SK-N-SH treated with all-trans-retinoic acid at 6 μM for 48 hours (cell line): ENCODE data around the gene DOCK2.

ENCODE experiments used
- ATAC-seq: fragments of 200-7000 bp; cut with Tn5 transposase; 3 replicates; pipeline ENCODE4 v1.9.1; 2020; ENCODE audit warnings: mild to moderate bottlenecking, moderate library complexity
- ARNTL ChIP-seq: fragments of 450-650 bp; formaldehyde crosslinking; IDR thresholded peaks from 2 replicates; pipeline ENCODE4 v1.5.0; 2020; ENCODE audit warnings: low read depth, mild to moderate bottlenecking, moderate library complexity, borderline replicate concordance
- CREB5 ChIP-seq: fragments of 250-450 bp; sonication (Bioruptor Pico); IDR thresholded peaks from 2 replicates; pipeline ENCODE4 v1.5.1; 2020; ENCODE audit warnings: low read depth, mild to moderate bottlenecking, moderate library complexity
- CSDC2 ChIP-seq: fragments of 250-450 bp; sonication (Bioruptor Pico); IDR thresholded peaks from 2 replicates; pipeline ENCODE4 v1.5.0; 2020; ENCODE audit warnings: mild to moderate bottlenecking, moderate library complexity
- ESRRG ChIP-seq: fragments of 250-450 bp; sonication (Bioruptor Pico); IDR thresholded peaks from 2 replicates; pipeline ENCODE4 v1.6.1; 2021; ENCODE audit warnings: mild to moderate bottlenecking
- GLIS3 ChIP-seq: fragments of 250-450 bp; sonication (Bioruptor Pico); IDR thresholded peaks from 2 replicates; pipeline ENCODE4 v1.5.0; 2020; ENCODE audit warnings: mild to moderate bottlenecking, moderate library complexity
- ISL1 ChIP-seq: fragments of 250-450 bp; sonication (Bioruptor Pico); IDR thresholded peaks from 2 replicates; pipeline ENCODE4 v2.1.2; 2022; ENCODE audit warnings: mild to moderate bottlenecking, moderate library complexity
- OSR1 ChIP-seq: fragments of 250-450 bp; sonication (Bioruptor Pico); IDR thresholded peaks from 2 replicates; pipeline ENCODE4 v1.8.0; 2022; ENCODE audit warnings: moderate library complexity, mild to moderate bottlenecking, inconsistent platforms
- PATZ1 ChIP-seq: fragments of 250-450 bp; sonication (Bioruptor Pico); IDR thresholded peaks from 2 replicates; pipeline ENCODE4 v1.8.0; 2020; ENCODE audit warnings: mild to moderate bottlenecking, moderate library complexity, borderline replicate concordance
- POU6F1 ChIP-seq: fragments of 250-450 bp; sonication (Bioruptor Pico); IDR thresholded peaks from 2 replicates; pipeline ENCODE4 v1.8.0; 2021; ENCODE audit warnings: low read depth, mild to moderate bottlenecking, moderate library complexity, borderline replicate concordance
- SNAI2 ChIP-seq: fragments of 250-450 bp; sonication (Bioruptor Pico); IDR thresholded peaks from 2 replicates; pipeline ENCODE4 v1.5.0; 2020; ENCODE audit warnings: mild to moderate bottlenecking, moderate library complexity
- TCF4 ChIP-seq: fragments of 250-450 bp; sonication (Bioruptor Pico); IDR thresholded peaks from 2 replicates; pipeline ENCODE4 v1.8.0; 2021; ENCODE audit warnings: mild to moderate bottlenecking, moderate library complexity, borderline replicate concordance
- TOX ChIP-seq: fragments of 250-450 bp; sonication (Bioruptor Pico); IDR thresholded peaks from 2 replicates; pipeline ENCODE4 v1.8.0; 2021; ENCODE audit warnings: mild to moderate bottlenecking, moderate library complexity, borderline replicate concordance
- TSHZ2 ChIP-seq: fragments of 250-450 bp; sonication (Bioruptor Pico); IDR thresholded peaks from 2 replicates; pipeline ENCODE4 v1.5.0; 2020; ENCODE audit warnings: mild to moderate bottlenecking, moderate library complexity
- ZC3H10 ChIP-seq: fragments of 250-450 bp; sonication (Bioruptor Pico); IDR thresholded peaks from 2 replicates; pipeline ENCODE4 v1.5.1; 2021; ENCODE audit warnings: mild to moderate bottlenecking, moderate library complexity
- ZFP3 ChIP-seq: fragments of 250-450 bp; sonication (Bioruptor Pico); IDR thresholded peaks from 2 replicates; pipeline ENCODE4 v1.5.0; 2020; ENCODE audit warnings: mild to moderate bottlenecking, moderate library complexity
- ZNF565 ChIP-seq: fragments of 450-650 bp; formaldehyde crosslinking; conservative IDR thresholded peaks from 2 replicates; pipeline ENCODE4 v1.5.0; 2020; ENCODE audit warnings: low read depth, mild to moderate bottlenecking, moderate library complexity
- ZNF8 ChIP-seq: fragments of 450-650 bp; formaldehyde crosslinking; IDR thresholded peaks from 2 replicates; pipeline ENCODE4 v1.5.0; 2020; ENCODE audit warnings: mild to moderate bottlenecking, moderate library complexity

DOCK2 gene

GRCh38 chr5:169910393-169910792 lies 273.3 kb downstream of the DOCK2 start:
- ATAC-seq, result no peak
- TF ChIP-seq CREB5 (CRISPR knock-in tag) (no peak), TSHZ2 (CRISPR knock-in tag) (no peak), ARNTL (no peak), TOX (CRISPR knock-in tag) (no peak), ESRRG (CRISPR knock-in tag) (no peak), ZNF565 (no peak), GLIS3 (no peak), PATZ1 (CRISPR knock-in tag) (no peak), ZC3H10 (no peak), CSDC2 (CRISPR knock-in tag) (no peak), OSR1 (CRISPR knock-in tag) (no peak)

- no peak for TF ChIP-seq ZNF8 (CRISPR knock-in tag)
- no peak for TF ChIP-seq ZNF565
- no peak for TF ChIP-seq TOX (CRISPR knock-in tag)
- no peak for TF ChIP-seq TCF4
- no peak for TF ChIP-seq POU6F1 (CRISPR knock-in tag)
- 0 out of 3 replicates have a peak, but pooled peaks have one; percentile 27 for ATAC-seq
These were observed 274.6 kb downstream of the DOCK2 start for GRCh38 chr5:169911448-169912212.

GRCh38 chr5:169913479-169913878 lies 276.4 kb downstream of the DOCK2 start:
- ATAC-seq, result no peak
- TF ChIP-seq CSDC2 (CRISPR knock-in tag), result no peak
- no peak for TF ChIP-seq ISL1 (CRISPR knock-in tag)
- TF ChIP-seq, all 23 proteins: peak for 0

- TF ChIP-seq ZC3H10 (no peak), SNAI2 (0 out of 2 replicates have a peak, but pooled peaks have one; percentile 43)
- peak; percentile 88 for ATAC-seq
These were observed 277.7 kb downstream of the DOCK2 start for GRCh38 chr5:169914766-169915165.

GRCh38 chr5:169917500-169917899 lies 280.4 kb downstream of the DOCK2 start:
- TF ChIP-seq ZFP3 (CRISPR knock-in tag) (no peak), TCF4 (no peak), PATZ1 (CRISPR knock-in tag) (no peak)
- no peak for ATAC-seq
